Measurements from ENCODE around the gene NOD1. TPM values are rescaled to one million over a fixed set of nuclear protein-coding genes. Genes with fewer than 3 reads are reported as not detected.
A peak's percentile ranks its signal among the peaks of the same experiment; 100 is the strongest.

The NOD1 gene
- total and polyA plus RNA-seq, 2 of the 8 experiments (the other 6 are each of a cell fraction or from before 2014, with no cell fraction given): 3.8 to 6.5 TPM

GRCh38 chr7:30429156-30429530, 49.4 kb downstream of the NOD1 start:
- Histone ChIP-seq H3K56ac (replicated peaks; ENCODE audit: insufficient read length, low read depth, low read length) (no peak overlapping the region), H2BK5ac (ENCODE audit: low read depth, low read length) (no peak overlapping the region), H3K14ac (ENCODE audit: insufficient read length) (no peak overlapping the region), H3K4ac (replicated peaks; ENCODE audit: insufficient read length, low read depth, low read length) (no peak overlapping the region), H3K4me1 (replicated peaks in 1 of 4; ENCODE audit: control insufficient read depth in 3 of 4, insufficient read depth in 4 of 4, low read length in 3 of 4) (peaks cover 2 to 9% (median 7%) of the 10 kb centered on the region in 4 experiments; a peak in 4 of 7 replicates), H2AFZ (ENCODE audit: low read length) (no peak overlapping the region), H2BK15ac (ENCODE audit: low read length) (no peak overlapping the region), H3K79me2 (ENCODE audit: control insufficient read depth in 1 of 2, insufficient read depth in 2 of 2, low read length in 2 of 2) (no peaks in the 10 kb centered on the region), H4K20me1 (replicated peaks in 1 of 2; ENCODE audit: control insufficient read depth in 1 of 2, insufficient read depth in 2 of 2, low read length in 2 of 2) (no peaks in the 10 kb centered on the region), H3K9ac (replicated peaks in 1 of 4; ENCODE audit: extremely low read depth in 1 of 4, low read depth in 3 of 4, low read length in 3 of 4) (no peak overlapping the region), H3K27me3 (replicated peaks in 1 of 4; ENCODE audit: control insufficient read depth in 3 of 4, extremely low read depth in 1 of 4, insufficient read depth in 3 of 4, low read length in 3 of 4) (no peaks in the 10 kb centered on the region), H4K5ac (ENCODE audit: insufficient read length, low read depth, low read length) (no peak overlapping the region), H3K4me2 (ENCODE audit: insufficient read depth in 1 of 2, low read depth in 2 of 2, low read length in 2 of 2) (no peak overlapping the region), H2BK12ac (ENCODE audit: low read depth, low read length) (no peak overlapping the region), H4K8ac (ENCODE audit: extremely low read depth, insufficient read depth, low read length) (peak overlapping the region; percentile 83; the same call in 1 of the 2 replicates), H2BK20ac (ENCODE audit: low read length) (no peak overlapping the region), H4K91ac (replicated peaks; ENCODE audit: insufficient read length, low read length) (no peak overlapping the region), H3K36me3 (ENCODE audit: control insufficient read depth in 2 of 4, insufficient read depth in 4 of 4, low read length in 3 of 4) (no peaks in the 10 kb centered on the region), H3K27ac (ENCODE audit: low read depth, low read length) (no peak overlapping the region), H2BK120ac (replicated peaks; ENCODE audit: low read depth, low read length) (no peak overlapping the region), H3K18ac (ENCODE audit: extremely low read depth, low read length) (no peak overlapping the region), H3K23ac (ENCODE audit: insufficient read length) (no peak overlapping the region), H2AK5ac (ENCODE audit: low read depth, low read length) (no peak overlapping the region), H3K9me3 (ENCODE audit: insufficient read depth in 2 of 2, low read depth in 1 of 2, low read length in 1 of 2) (no peaks in the 10 kb centered on the region), H3K79me1 (ENCODE audit: low read depth, low read length) (no peaks in the 10 kb centered on the region; the same call in 1 of the 2 replicates), H3K23me2 (ENCODE audit: low read depth, low read length) (no peaks in the 10 kb centered on the region), H3K4me3 (ENCODE audit: extremely low read depth in 1 of 4, insufficient read depth in 2 of 4, low read depth in 3 of 4, low read length in 4 of 4) (no peak overlapping the region)
- ChIA-PET POLR2A (ENCODE audit: partially characterized antibody) (no interaction called here), CTCF (ENCODE audit: partially characterized antibody) (interaction anchor here (0.8 to 2.5 kb wide), 4 partner anchors 18 to 265 kb away, joined by 3 to 7 read pairs (median 4); no protein-coding TSS in a partner anchor)
- TF ChIP-seq FOSL1 (IDR thresholded peaks at IDR 0.05; ENCODE audit: insufficient read depth, low read depth, low read length) (no peak), POLR2AphosphoS5 (IDR thresholded peaks at IDR 0.05; ENCODE audit: low read depth, low read length) (no peak)
- DNase-seq (ENCODE audit: low read depth in 1 of 2, low spot score in 2 of 2): no peak
- no peak for FAIRE-seq
- 93% methylated on average over 5 of the region's 5 CpGs; no CpG with 5 or more reads in 1 of the 2 experiments for WGBS, 2 experiments (ENCODE audit: extremely low coverage in 1 of 2, insufficient coverage in 1 of 2, insufficient read length in 1 of 2, insufficient replicate concordance in 2 of 2, low coverage in 1 of 2, low lambda C conversion rate in 2 of 2, missing lambda C conversion rate in 1 of 2)

Data from H1 (cell line).